CD4-positive, alpha-beta T cell treated with Interleukin-6 for 4 hours (primary cell): Measurements from ENCODE around the gene SNX33.

Experiments
- DNase-seq: peaks from one replicate; pipeline ENCODE4 v3.0.0-alpha.2; 2020; ENCODE audit warnings: mixed read lengths

The SNX33 gene

DNA sequence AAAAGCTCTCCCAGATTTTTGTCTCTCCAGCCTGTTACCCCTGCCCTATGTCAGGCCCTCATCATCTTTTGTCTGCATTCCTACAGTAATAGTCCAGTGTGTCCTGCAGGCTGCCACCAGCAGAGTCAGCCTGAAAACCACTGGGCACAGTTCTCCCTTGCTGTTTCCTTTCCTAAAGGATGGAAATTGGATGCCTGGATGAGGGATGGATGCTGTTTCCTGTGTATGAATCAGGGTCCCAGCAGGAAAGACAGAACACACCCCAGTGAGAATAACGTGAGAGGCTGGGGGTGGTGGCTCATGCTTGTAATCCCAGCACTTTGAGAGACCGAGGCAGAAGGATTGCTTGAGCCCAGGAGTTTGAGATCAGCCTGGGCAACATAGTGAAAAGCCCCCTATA lies 3.3 kb upstream of the SNX33 start:
- no peak for DNase-seq

GRCh38 chr15:75646112-75646943 lies 1.4 kb upstream of the SNX33 start:
- DNase-seq, result no peak

DNA sequence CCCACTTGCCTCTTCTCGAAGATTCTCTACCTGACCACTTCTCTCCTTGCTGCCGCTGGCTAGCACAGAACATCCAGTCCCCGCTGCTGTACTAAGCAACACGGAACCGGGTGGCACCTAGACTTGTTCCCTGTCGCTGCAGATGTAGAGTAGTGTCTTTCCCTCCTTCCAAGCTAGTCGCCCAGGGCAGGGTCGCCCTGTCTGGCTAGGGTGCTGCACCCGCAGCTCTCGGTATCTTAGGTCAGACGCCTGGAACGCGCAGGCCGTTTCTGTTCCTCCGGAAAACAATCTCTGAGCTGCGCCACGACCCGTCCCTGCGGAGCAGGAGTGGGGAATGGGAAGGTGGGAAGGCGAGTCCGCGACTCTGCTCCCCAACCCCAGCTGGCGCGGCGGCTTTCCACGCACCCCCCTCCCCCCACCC lies 758 bp upstream of the SNX33 start:
- peak; percentile 27 for DNase-seq

DNA sequence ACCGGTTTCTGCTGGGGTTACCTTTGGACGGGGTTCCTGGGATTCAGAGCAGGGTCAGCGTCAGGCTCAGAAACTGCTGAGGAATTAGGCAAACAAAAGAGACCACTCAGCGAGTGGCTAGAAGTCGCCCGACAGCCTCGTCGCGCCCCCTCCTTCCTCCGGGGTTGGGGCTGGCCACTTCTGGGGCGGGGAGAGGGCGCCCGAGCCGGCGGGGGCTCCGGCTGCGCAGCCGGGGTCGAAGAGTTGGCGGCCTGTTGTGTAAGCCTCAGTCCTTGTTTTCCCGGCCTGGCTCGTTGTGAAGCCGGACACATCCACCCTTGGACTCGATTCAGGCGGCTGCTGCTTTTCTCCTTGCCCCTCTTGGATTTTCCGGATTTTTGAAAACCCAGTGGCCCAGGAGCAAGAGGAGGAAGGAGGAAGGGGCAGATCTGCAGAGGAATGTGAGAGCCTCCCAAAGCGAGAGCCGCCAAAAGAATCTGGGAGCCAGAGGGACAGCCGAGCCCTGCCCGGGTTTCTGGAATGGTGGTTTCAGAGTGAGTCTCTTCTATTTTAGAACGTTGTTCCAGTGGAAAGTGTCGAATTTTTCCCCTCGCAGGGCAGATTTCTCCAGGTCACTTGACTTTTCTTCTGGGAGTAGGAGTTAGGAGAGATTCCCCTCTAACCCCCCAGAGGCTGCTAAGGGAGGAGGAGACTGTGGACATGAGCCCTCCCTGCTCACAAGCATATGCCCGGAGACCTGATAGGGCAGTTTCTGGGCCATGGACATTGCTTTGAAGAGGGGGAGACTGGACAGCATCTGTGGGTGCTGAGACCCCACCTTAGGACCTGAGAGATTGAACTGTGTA lies 666 bp downstream of the SNX33 start:
- no peak for DNase-seq

- no peak for DNase-seq
These were observed 1.5 kb downstream of the SNX33 start for GRCh38 chr15:75649045-75649761.

- DNase-seq, result no peak
These were observed 2.1 kb downstream of the SNX33 start for GRCh38 chr15:75649848-75650247.

GRCh38 chr15:75650908-75651809 lies 3.4 kb downstream of the SNX33 start:
- no peak for DNase-seq

DNA sequence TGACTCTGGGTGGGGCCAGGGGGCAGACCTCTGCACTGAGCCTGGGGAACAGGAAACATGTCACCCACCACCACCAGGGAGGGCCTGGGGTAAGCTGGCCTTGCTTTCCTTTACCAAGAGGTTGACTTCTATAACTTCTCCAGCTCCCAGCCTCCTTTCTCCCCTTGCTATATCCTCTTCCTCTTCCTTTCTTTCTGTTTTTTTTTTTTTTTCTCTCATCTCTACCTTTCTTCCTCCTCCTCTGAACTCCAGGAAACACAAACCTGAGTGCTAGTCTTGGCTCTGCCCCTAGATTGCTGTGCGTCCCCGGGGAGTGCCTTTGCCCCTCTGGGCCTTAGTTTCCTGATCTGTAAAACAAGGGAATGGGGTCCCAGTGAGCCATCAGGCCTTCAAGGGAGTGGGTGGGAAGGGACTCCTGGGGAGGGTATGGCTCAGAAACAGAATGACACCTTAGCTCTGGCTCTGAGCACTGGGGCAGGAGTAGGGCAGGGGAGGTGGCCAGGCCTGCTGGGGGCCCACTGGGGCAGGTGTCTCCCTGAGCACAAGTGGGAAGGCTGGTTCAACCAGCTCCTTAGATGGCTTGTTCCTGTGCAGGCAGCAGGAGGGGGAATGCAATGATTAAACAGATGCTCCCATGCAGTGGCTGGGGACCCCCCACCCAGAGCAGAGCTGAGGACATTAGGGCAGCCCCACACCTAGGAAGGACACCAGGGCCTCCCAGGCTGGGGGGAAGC lies 4.3 kb downstream of the SNX33 start:
- no peak for DNase-seq

- no peak for DNase-seq
These were observed 5.7 kb downstream of the SNX33 start for GRCh38 chr15:75653347-75653913.

- no peak for DNase-seq
These were observed 6.6 kb downstream of the SNX33 start for GRCh38 chr15:75654201-75654907.

GRCh38 chr15:75655931-75656330 lies 8.2 kb downstream of the SNX33 start:
- no peak for DNase-seq

GRCh38 chr15:75656331-75656730 lies 8.6 kb downstream of the SNX33 start:
- no peak for DNase-seq

DNA sequence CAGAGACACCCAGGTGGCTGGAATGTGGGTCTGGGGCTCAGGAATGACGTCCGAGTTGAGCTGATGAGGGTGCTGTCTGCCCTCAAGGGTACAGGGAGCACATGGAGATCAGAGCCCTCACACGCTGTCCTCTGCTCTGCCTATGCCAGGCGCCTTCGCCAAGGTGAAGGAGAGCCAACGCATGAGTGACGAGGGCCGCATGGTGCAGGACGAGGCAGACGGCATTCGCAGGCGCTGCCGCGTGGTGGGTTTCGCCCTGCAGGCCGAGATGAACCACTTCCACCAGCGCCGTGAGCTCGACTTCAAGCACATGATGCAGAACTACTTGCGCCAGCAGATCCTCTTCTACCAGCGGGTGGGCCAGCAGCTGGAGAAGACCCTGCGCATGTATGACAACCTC lies 9.1 kb downstream of the SNX33 start:
- no peak for DNase-seq

DNA sequence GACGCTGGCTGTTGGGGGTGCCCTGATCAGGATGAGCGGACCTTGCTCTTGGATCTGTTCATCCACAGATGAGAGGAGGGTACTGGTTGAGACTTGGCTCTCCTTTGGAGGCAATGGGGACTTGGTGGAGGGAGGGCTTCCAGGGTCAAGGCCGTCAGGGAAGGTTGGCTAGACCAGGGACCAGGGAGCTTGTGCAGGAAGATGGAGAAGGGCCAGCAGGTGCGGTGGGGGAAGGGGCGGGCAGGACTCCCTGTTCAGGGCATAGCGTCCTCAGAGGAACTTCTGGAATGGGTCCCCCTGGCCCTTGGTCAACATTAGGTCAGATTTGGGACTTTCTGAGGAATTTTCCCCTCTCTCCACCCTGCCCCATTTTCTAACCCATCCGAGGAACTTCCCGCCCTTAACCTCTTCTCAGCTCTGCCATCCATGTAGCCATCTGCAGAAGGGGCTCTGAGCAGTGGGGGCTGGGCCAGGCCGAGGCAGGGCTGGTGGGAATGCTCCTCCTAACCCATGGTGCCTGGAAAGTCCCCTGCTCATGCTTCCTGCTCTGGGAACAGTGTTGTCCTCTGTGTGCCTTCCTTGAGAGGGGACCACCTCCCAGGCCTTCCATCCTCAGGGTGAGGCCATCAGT lies 11.5 kb downstream of the SNX33 start:
- DNase-seq, result no peak

DNA sequence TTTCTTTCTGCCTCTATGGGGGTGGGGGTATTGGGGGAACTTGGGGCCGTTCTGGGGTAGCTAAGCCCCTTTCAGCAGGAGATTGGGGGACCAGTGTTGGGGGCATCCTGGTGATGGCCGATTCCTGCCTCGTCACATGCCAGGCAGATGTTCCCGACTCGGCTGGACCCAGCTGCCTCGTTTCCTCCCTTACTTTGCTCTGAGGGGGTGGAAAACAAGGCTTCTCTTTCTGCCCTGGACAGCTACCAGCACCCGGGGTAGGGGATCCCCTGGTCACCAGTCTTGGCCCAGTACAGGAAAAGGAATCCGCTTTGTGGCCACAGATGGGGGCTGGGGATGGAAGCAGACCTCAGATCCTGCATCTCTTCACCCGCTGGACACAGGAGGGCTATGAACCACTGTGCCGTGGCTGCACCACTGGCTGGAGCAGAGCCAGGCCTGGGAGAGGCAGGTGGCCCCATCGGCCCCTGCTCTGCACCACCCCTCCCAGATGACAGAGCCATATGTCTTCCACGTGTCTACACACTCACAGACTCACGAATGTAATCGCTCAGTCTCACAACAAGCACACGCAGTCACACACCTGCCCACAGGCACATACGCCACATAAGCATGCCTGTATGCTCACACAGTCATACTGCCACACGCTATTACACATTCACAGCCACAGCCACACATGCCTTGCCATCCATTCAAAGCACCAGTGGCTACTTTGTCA lies 12.4 kb downstream of the SNX33 start:
- no peak for DNase-seq

DNA sequence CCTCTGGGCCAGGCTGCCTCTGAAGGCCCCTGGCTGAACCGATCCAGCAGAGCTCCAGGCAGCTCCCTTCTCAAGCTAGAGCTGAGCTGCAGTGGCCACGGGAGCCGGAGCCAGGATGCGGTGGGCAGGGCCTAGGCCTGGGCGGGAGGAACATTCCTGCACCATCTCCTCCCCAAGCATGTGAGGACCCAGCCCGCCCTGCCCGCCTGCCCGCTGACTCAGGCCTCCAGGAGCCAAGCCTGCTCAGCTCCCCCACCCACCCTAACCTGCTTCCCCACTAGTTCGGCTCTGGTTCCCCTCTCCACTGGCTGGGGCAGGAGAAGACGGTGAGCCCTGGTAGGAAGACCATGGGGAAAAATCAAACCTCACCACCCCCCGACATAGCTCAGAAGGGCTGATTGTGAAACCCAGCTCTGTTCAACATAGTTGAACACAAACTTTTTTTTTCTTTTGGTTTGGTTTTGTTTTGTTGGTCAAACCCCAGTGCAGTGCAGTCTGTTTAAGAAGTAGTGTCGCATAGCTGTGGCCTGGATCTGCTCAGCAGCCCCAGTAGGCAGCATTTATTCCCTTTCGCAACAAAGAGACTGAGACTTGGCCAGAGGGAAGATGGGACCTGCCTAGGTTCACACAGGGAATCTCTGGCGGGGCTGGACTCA lies 13.5 kb downstream of the SNX33 start:
- no peak for DNase-seq

DNA sequence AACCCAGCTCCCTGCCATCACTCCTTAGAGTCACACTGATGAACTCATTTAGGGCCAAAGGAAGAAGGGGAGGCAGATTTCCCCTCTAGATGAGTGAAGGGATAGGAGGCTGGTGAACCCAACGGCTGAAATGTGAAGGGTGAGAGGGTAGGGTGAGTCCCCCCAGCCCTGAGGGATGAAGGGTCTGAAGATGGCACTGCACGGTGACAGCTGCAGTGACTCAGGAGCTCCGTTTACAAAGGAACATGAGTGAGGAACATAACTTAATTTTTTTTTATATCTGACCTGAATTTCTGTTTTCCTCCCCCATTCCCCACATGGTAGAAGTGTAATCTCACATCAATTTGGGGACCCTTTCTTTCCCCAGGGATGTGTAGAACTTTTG lies 14.0 kb downstream of the SNX33 start:
- no peak for DNase-seq

DNA sequence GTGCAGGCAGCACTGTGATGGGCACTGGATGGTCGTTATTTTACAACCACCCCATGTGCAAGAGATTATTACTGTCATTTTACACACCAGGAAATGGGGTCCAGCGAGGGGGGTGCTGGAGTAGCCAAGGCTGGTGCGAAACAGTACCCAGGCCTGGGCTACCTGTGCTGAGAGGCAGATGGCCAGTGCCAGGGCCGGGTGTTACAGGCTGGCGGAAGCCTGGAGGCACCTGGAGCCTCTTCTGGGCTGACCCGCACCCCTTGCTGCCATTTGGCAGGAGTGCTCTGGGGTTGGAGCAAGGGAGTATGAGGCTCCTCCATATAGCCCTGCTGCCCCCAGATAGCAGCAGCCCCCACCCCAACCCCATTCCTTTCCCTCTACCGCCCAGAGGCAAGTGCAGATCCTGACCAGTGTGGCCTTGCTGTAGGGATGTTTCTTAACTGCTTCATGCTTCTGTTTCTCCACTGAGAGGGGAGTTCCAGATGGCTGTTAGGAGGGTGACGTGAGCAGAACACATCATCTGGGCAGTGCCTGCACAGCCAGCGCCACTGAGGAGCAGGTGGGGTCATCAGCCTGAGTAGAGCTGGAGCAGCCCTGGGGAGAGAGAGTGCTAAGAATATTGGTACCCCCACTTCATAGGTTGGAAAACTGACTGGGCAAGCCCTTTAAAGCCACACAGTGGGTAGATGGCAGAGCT lies 15.3 kb downstream of the SNX33 start:
- no peak for DNase-seq
